Dermis blood vessel endothelial cell (primary cell): Measurements from ENCODE around the gene KLF6. TPM values are rescaled to one million over a fixed set of nuclear protein-coding genes. Genes with fewer than 3 reads are reported as not detected.

Experiments used
- DNase-seq: peaks from one replicate; pipeline ENCODE4 v3.0.0; 2010
- total RNA-seq: library from RNA; depleted of rRNA; stranded (reverse); fragments of >200 nt; gene quantifications from 2 replicates; pipeline ENCODE4 v1.2.3, GENCODE V29; 2014

The KLF6 gene
- total RNA-seq, 1 donor from 2014 or later, result 205 TPM

- no peak for DNase-seq
Observed at GRCh38 chr10:3787016-3787400, 2.0 kb upstream of the KLF6 start.

GRCh38 chr10:3786295-3787015, 1.4 kb upstream of the KLF6 start:
- DNase-seq, result peak; percentile 91

- peak; percentile 71 for DNase-seq
Observed at GRCh38 chr10:3785851-3786271, 852 bp upstream of the KLF6 start.

GRCh38 chr10:3785251-3785850, 342 bp upstream of the KLF6 start:
- peak; percentile 99 for DNase-seq

GRCh38 chr10:3783682-3784432, 1.2 kb downstream of the KLF6 start:
- DNase-seq, result peak; percentile 55

- DNase-seq, result no peak
Observed at GRCh38 chr10:3783316-3783681, 1.7 kb downstream of the KLF6 start.

GRCh38 chr10:3782451-3783315, 2.3 kb downstream of the KLF6 start:
- peak; percentile 89 for DNase-seq

GRCh38 chr10:3782146-3782450, 2.9 kb downstream of the KLF6 start:
- DNase-seq, result peak; percentile 64

GRCh38 chr10:3781468-3782145, 3.4 kb downstream of the KLF6 start:
- peak; percentile 65 for DNase-seq

GRCh38 chr10:3780771-3781467, 4.1 kb downstream of the KLF6 start:
- peak; percentile 39 for DNase-seq

- DNase-seq, result peak; percentile 58
Observed at GRCh38 chr10:3780021-3780770, 4.8 kb downstream of the KLF6 start.

- peak; percentile 44 for DNase-seq
Observed at GRCh38 chr10:3779158-3779741, 5.8 kb downstream of the KLF6 start.

- no peak for DNase-seq
Observed at GRCh38 chr10:3778692-3779157, 6.3 kb downstream of the KLF6 start.

- peak; percentile 42 for DNase-seq
Observed at GRCh38 chr10:3777981-3778691, 6.9 kb downstream of the KLF6 start.

- DNase-seq, result peak; percentile 73
Observed at GRCh38 chr10:3776796-3777571, 8.0 kb downstream of the KLF6 start.

GRCh38 chr10:3775696-3776551, 9.1 kb downstream of the KLF6 start:
- peak; percentile 61 for DNase-seq

- DNase-seq, result peak; percentile 90
Observed at GRCh38 chr10:3774814-3775695, 10.0 kb downstream of the KLF6 start.
